ENCODE data around the gene CDK16.

DNA sequence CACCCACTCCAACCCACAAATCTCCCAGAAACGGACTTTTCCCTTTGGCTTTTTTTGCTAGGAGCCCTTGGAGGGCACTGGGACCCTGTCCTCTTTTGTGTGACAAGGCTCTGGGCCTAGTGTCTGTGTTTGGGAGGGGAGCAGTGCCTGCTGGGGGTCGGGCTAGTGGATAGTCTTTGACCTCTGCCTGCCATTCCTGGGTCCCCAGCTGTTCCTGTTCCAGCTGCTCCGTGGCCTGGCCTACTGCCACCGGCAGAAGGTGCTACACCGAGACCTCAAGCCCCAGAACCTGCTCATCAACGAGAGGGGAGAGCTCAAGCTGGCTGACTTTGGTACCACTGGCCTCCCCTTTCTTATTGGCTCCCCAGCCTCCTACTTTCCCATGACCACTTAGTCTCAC is 7.6 kb downstream of the CDK16 start:
- TF ChIP-seq CTCF (IDR thresholded peaks at IDR 0.05; ENCODE audit: low read depth, low read length): no peak
- TF ChIP-seq POLR2A (IDR thresholded peaks at IDR 0.05; ENCODE audit: extremely low read depth, insufficient read length): no peak
- TF ChIP-seq, protein P1, sequence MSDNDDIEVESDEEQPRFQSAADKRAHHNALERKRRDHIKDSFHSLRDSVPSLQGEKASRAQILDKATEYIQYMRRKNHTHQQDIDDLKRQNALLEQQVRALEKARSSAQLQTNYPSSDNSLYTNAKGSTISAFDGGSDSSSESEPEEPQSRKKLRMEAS (IDR thresholded peaks at IDR 0.05; ENCODE audit: low read depth, low read length): no peak
